ENCODE data around the gene BEND2. TPM values are rescaled to one million over a fixed set of nuclear protein-coding genes. Genes with fewer than 3 reads are reported as not detected.
A peak's percentile ranks its signal among the peaks of the same experiment; 100 is the strongest.

Gene BEND2
- total and polyA plus RNA-seq, 2 of the 8 experiments (the other 6 are each of a cell fraction or from before 2014, with no cell fraction given), result not detected

GRCh38 chrX:18170910-18171309, 49.8 kb downstream of the BEND2 start:
- no peak overlapping the region for H4K8ac ChIP-seq (ENCODE audit: extremely low read depth, insufficient read depth, low read length)
- H2BK20ac ChIP-seq (ENCODE audit: low read length), result no peak overlapping the region
- no peak overlapping the region for H3K4me2 ChIP-seq (ENCODE audit: insufficient read depth in 1 of 2, low read depth in 2 of 2, low read length in 2 of 2)
- no peaks in the 10 kb centered on the region for H3K36me3 ChIP-seq (ENCODE audit: control insufficient read depth in 2 of 4, insufficient read depth in 4 of 4, low read length in 3 of 4)
- no peak overlapping the region for H3K4ac ChIP-seq (replicated peaks; ENCODE audit: insufficient read length, low read depth, low read length)
- ChIA-PET POLR2A (ENCODE audit: partially characterized antibody) (no interaction called here), CTCF (ENCODE audit: partially characterized antibody) (no interaction called here)
- no peaks in the 10 kb centered on the region for H4K20me1 ChIP-seq (replicated peaks in 1 of 2; ENCODE audit: control insufficient read depth in 1 of 2, insufficient read depth in 2 of 2, low read length in 2 of 2)
- 85% methylated on average over 6 of the region's 6 CpGs; no CpG with 5 or more reads in 1 of the 2 experiments for WGBS, 2 experiments (ENCODE audit: extremely low coverage in 1 of 2, insufficient coverage in 1 of 2, insufficient read length in 1 of 2, insufficient replicate concordance in 2 of 2, low coverage in 1 of 2, low lambda C conversion rate in 2 of 2, missing lambda C conversion rate in 1 of 2)
- no peak for DNase-seq (ENCODE audit: low read depth in 1 of 2, low spot score in 2 of 2)
- no peak overlapping the region for H3K9ac ChIP-seq (replicated peaks in 1 of 4; ENCODE audit: extremely low read depth in 1 of 4, low read depth in 3 of 4, low read length in 3 of 4)
- no peak overlapping the region for H4K5ac ChIP-seq (ENCODE audit: insufficient read length, low read depth, low read length)
- H2BK120ac ChIP-seq (replicated peaks; ENCODE audit: low read depth, low read length), result no peak overlapping the region
- H3K27ac ChIP-seq (ENCODE audit: low read depth, low read length), result no peak overlapping the region
- no peak overlapping the region for H3K4me3 ChIP-seq (ENCODE audit: extremely low read depth in 1 of 4, insufficient read depth in 2 of 4, low read depth in 3 of 4, low read length in 4 of 4)
- no peaks in the 10 kb centered on the region for H3K9me3 ChIP-seq (ENCODE audit: insufficient read depth in 2 of 2, low read depth in 1 of 2, low read length in 1 of 2)
- FAIRE-seq, result peak; percentile 66
- no peaks in the 10 kb centered on the region for H3K27me3 ChIP-seq (replicated peaks in 1 of 4; ENCODE audit: control insufficient read depth in 3 of 4, extremely low read depth in 1 of 4, insufficient read depth in 3 of 4, low read length in 3 of 4)
- H3K18ac ChIP-seq (ENCODE audit: extremely low read depth, low read length), result no peak overlapping the region
- H3K4me1 ChIP-seq (replicated peaks in 1 of 4; ENCODE audit: control insufficient read depth in 3 of 4, insufficient read depth in 4 of 4, low read length in 3 of 4), result no peaks in the 10 kb centered on the region
- no peak overlapping the region for H2BK5ac ChIP-seq (ENCODE audit: low read depth, low read length)
- H2AK5ac ChIP-seq (ENCODE audit: low read depth, low read length), result no peak overlapping the region
- H2BK15ac ChIP-seq (ENCODE audit: low read length), result no peak overlapping the region
- TF ChIP-seq POLR2AphosphoS5 (IDR thresholded peaks at IDR 0.05; ENCODE audit: low read depth, low read length) (no peak), TCF12 (IDR thresholded peaks at IDR 0.05; ENCODE audit: low read depth, low read length) (no peak), CEBPB (IDR thresholded peaks at IDR 0.05; ENCODE audit: low read depth, low read length) (peak; percentile 45; the same call in 1 of the 2 replicates)
- H4K91ac ChIP-seq (replicated peaks; ENCODE audit: insufficient read length, low read length), result no peak overlapping the region
- no peak overlapping the region for H3K23ac ChIP-seq (ENCODE audit: insufficient read length)
- no peak overlapping the region for H2BK12ac ChIP-seq (ENCODE audit: low read depth, low read length)
- no peak overlapping the region for H2AFZ ChIP-seq (ENCODE audit: low read length)
- no peaks in the 10 kb centered on the region for H3K79me2 ChIP-seq (ENCODE audit: control insufficient read depth in 1 of 2, insufficient read depth in 2 of 2, low read length in 2 of 2)
- H3K23me2 ChIP-seq (ENCODE audit: low read depth, low read length), result no peaks in the 10 kb centered on the region
- H3K79me1 ChIP-seq (ENCODE audit: low read depth, low read length), result no peaks in the 10 kb centered on the region
- no peak overlapping the region for H3K14ac ChIP-seq (ENCODE audit: insufficient read length)
- no peak overlapping the region for H3K56ac ChIP-seq (replicated peaks; ENCODE audit: insufficient read length, low read depth, low read length)

Data from H1 (cell line).